NCI-H1417 treated with DMSO at 0.1 percent for 48 hours (cell line): Measurements from ENCODE around the gene MPO.

ENCODE experiments used
- DNase-seq: peaks from one replicate; lab custom pipeline; 2025; lab: John Stamatoyannopoulos, UW

MPO gene

DNA sequence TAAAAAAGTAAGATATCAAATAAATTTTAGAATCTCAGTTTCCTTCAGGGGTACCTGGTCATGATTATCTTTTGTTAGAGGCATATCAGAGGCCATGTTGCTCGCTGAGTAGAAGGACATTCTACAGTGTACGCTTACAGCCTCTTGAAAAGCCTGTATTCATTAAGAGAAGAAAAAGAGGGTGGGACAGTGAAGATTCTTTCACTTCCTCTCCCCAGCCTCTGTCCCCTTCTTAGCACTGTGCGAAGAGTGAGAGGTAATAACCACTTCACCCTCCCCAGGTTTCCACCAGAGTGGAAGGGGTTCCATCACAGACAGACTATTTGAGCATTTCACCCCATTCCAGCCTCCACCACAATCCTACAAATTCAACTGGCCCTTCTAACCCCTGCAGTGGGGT is 47.2 kb downstream of the MPO start:
- no peak for DNase-seq

DNA sequence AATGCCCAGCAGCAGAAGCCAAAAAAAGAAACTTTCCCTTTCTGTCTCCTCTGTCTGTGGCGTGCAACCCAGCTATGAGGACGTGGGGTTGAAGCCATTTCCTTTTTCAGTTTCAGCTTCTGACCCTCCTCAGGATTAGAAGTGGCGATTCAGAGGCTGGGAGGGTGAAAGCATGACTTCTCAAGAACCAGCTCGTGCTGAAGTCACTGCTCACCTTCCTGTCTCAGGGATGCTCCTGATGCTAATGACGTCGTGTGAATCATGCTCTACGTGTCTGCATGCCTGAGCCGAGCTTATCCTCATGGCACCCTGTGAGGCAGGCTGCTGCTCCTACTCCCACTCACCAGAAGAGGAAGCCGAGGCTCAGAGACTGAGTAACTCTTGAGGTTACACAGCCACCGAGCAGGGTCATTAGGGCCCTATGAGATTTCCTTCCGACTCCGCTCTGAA is 48.0 kb downstream of the MPO start:
- no peak for DNase-seq

DNA sequence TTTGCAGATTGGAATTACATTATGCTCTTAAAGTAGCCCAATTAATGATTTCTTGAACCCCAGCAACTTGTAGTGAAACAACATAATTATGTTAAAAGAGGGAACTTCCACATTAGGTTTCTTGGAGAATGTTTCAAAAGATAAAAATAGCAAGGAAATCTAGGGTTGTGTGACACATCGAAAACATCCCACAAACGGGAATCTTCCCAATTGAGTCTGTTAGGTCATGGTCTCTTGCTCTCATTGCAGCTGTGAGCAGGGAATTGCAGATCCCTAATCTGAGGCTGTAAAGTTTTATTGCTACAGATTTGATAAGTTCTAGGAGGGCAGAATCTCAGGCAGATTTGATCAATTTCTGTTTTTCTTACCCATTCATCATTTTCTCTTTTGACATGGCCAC is 49.1 kb downstream of the MPO start:
- no peak for DNase-seq

DNA sequence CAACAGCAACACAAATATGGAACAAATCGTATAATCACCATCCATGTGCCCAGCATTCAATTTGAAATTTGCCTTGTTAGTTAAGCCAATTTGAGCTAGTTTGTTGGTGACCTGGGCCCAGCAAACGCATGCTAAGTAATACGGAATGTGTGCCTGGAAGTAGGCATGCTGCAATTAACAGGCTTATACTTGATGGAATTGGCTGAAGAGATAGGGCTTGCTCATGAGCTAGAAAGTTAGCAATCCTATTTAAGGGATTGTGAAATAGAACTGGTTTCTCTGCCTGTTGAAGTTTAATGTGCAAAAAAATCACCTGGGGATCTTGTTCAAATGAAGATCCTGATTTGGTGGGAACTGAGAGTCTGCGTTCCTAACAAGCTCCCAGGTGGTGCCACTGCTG is 50.9 kb downstream of the MPO start:
- no peak for DNase-seq

DNA sequence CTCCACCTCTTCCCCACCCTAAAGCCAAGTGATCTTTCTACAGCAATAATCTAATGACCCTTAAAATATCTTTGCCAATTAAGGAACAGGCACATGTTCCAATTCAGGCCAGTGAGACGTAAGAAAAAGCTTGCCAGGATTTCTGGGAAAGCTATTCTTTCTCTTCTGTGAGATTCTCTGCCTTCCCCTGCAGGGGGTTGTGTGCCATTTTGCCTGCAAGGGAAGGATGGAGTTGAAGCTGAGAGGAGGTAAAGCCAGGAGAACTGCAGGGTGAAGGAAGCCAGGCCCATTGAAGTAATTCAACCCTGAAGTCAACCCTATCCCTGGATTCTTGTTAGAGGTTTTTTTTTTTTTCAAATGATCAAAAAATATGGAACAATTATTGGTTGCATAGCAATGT is 51.4 kb downstream of the MPO start:
- no peak for DNase-seq

DNA sequence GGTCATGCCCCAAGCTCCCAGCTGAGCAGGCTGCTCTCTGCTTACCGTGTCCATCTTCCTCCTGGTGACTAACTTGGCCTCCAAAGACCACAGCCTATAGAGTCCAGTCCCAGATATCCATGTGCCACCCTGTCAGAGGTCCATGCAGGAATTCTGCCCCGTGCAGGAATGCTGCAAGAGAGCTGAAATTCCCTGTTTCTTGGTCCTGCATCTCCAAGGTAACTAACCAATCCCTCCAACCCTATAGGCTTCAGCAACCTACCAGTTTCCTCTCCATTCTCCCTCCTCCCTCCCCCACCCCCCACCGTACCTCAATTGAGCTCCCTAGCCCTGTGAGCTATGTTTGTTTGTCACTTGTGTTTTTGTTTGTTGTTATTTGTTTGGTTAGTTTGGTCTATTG is 52.1 kb downstream of the MPO start:
- DNase-seq = no peak

DNA sequence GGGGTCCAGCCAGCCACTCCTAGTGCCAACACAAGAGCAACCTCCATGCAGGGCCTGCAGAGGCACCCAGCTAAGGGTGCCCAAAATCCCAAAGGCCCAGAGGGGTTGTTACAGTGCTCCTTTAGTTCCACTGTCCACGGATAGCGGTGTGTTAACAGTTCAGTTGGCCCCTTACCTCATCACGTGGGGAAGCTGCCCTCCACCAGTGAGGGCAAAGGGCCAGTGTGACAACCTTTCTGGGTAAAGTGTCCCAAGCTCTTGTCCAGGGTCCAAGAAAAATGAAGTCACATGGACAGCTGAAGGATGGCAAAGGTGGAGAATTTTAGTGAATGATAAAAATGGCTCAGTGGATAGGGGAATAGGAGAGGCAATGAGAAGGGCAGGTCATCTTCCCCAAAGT is 53.0 kb downstream of the MPO start:
- no peak for DNase-seq

DNA sequence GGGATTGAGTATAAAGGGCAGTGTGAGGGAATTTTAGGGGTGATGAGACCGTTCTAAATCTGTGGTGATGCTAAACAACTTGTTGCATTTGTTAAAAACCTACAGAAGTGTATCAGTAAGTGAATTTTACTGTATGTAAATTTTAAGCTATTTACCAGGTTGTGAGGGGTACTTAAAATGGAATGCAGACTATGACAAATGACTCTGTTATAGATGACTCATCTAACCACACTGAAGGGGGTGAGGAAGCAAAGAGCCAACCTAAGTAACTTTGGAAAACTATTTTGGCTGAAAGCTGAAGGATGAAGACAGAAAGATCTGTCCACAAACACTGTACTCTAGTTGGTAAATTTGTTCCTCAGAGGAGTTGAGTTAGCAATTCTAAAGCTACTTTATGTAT is 56.4 kb downstream of the MPO start:
- DNase-seq = no peak
